GM18498 (cell line): ENCODE results near the gene CLIP2.
"Not testable (repeated sequence)": the region's sequence is repeated elsewhere in the genome, so short reads cannot be mapped to it uniquely, and the experiment has no call there.

Experiments used
- ATAC-seq: cut with Tn5 transposase; IDR thresholded peaks from one replicate; pipeline ENCODE4 v1.9.1; 2021; ENCODE audit warnings: mild to moderate bottlenecking, moderate library complexity; ENCODE audit not compliant: unreplicated experiment

The CLIP2 gene

GRCh38 chr7:74364061-74364460 lies 74.9 kb downstream of the CLIP2 start:
- ATAC-seq = no peak

GRCh38 chr7:74365322-74366022 lies 76.3 kb downstream of the CLIP2 start:
- no peak for ATAC-seq

GRCh38 chr7:74371381-74372341 lies 82.5 kb downstream of the CLIP2 start:
- no peak for ATAC-seq

GRCh38 chr7:74372511-74373111 lies 83.4 kb downstream of the CLIP2 start:
- no peak for ATAC-seq

- no peak for ATAC-seq
These were observed 84.3 kb downstream of the CLIP2 start for GRCh38 chr7:74373536-74373935.

- ATAC-seq = no peak
These were observed 86.6 kb downstream of the CLIP2 start for GRCh38 chr7:74375726-74376220.

GRCh38 chr7:74376256-74377036 lies 87.2 kb downstream of the CLIP2 start:
- no peak for ATAC-seq

- no peak for ATAC-seq
These were observed 90.7 kb downstream of the CLIP2 start for GRCh38 chr7:74379938-74380337.

- ATAC-seq = no peak
These were observed 91.5 kb downstream of the CLIP2 start for GRCh38 chr7:74380720-74381119.

- ATAC-seq = not testable (repeated sequence)
These were observed 94.9 kb downstream of the CLIP2 start for GRCh38 chr7:74384086-74384485.

GRCh38 chr7:74384854-74385253 lies 95.6 kb downstream of the CLIP2 start:
- not testable (repeated sequence) for ATAC-seq

GRCh38 chr7:74387606-74388005 lies 98.4 kb downstream of the CLIP2 start:
- no peak for ATAC-seq

GRCh38 chr7:74388880-74389415 lies 99.7 kb downstream of the CLIP2 start:
- ATAC-seq = no peak

- ATAC-seq = not testable (repeated sequence)
These were observed 104.5 kb downstream of the CLIP2 start for GRCh38 chr7:74393722-74394121.

GRCh38 chr7:74394601-74395000 lies 105.4 kb downstream of the CLIP2 start:
- not testable (repeated sequence) for ATAC-seq

- ATAC-seq = no peak
These were observed 106.6 kb downstream of the CLIP2 start for GRCh38 chr7:74395745-74396311.

- no peak for ATAC-seq
These were observed 107.8 kb downstream of the CLIP2 start for GRCh38 chr7:74396993-74397392.

GRCh38 chr7:74398426-74398825 lies 109.2 kb downstream of the CLIP2 start:
- no peak for ATAC-seq

- ATAC-seq = no peak
These were observed 109.8 kb downstream of the CLIP2 start for GRCh38 chr7:74399006-74399405.
